HepG2 (cell line): ENCODE results near the gene INO80B. TPM values are rescaled to one million over a fixed set of nuclear protein-coding genes. Genes with fewer than 3 reads are reported as not detected.

ENCODE experiments used
- ATAC-seq: fragments of 200-7000 bp; cut with Tn5 transposase; 3 replicates; pipeline ENCODE4 v1.9.1; 2020; ENCODE audit warnings: mild to moderate bottlenecking, moderate library complexity
- BruUV-seq: library from RNA; stranded (reverse); fragments of 400-500 nt; replicated peaks from 2 replicates; lab custom pipeline; 2021; lab: Mats Ljungman, UMichigan
- CTCF ChIA-PET: fragments of 300-600 bp; formaldehyde crosslinking; extraction: SDS; loops from one replicate; lab custom pipeline; 2021; ENCODE audit warnings: low total read pairs, inconsistent platforms, low intra/inter-chr PET ratio; lab: Yijun Ruan, JAX
- POLR2A ChIA-PET: fragments of 350-600 bp; sonication (Branson Sonifier 250); formaldehyde crosslinking; loops from one replicate; lab custom pipeline; 2020; ENCODE audit warnings: antibody characterized with exemption, inconsistent platforms; lab: Yijun Ruan, JAX
- DNase-seq: peaks from one replicate; pipeline ENCODE4 v3.0.0-alpha.2; 2015; ENCODE audit warnings: low spot score
- FAIRE-seq: peaks from 3 replicates; lab custom pipeline; 2011; peaks lifted over from hg19 to GRCh38; lab: Jason Lieb, UNC
- H2AFZ ChIP-seq: one replicate; pipeline ENCODE4 v1.6.1; 2011; ENCODE audit warnings: low read length, inconsistent platforms
- H3K27ac ChIP-seq: fragments of 300-600 bp; 3 replicates; pipeline ENCODE4 v1.8.0; 2011; ENCODE audit warnings: mixed run types, mild to moderate bottlenecking, mixed read lengths, low read length, inconsistent platforms; ENCODE audit not compliant: insufficient read depth; ENCODE audit errors: extremely low read length
- H3K27me3 ChIP-seq, 2 experiments: fragments of 200-600 bp in 1 of 2; 2 replicates in 1 of 2; 3 replicates in 1 of 2; pipeline versions ENCODE4 v1.6.0 to v1.8.0; 2011; ENCODE audit warnings: low read length in 2 of 2, mild to moderate bottlenecking in 2 of 2, moderate library complexity in 2 of 2, inconsistent platforms in 1 of 2; ENCODE audit not compliant: insufficient read depth in 2 of 2, control insufficient read depth in 1 of 2
- H3K36me3 ChIP-seq, 2 experiments: fragments of 200-600 bp in 1 of 2; replicated peaks in 1 of 2; 2 replicates in 1 of 2; 3 replicates in 1 of 2; pipeline versions ENCODE4 v1.5.1 to v1.8.0; 2011; ENCODE audit warnings: low read length in 2 of 2, inconsistent platforms in 1 of 2; ENCODE audit not compliant: insufficient read depth in 2 of 2, control insufficient read depth in 1 of 2
- H3K4me1 ChIP-seq: 2 replicates; pipeline ENCODE4 v1.5.1; 2012; ENCODE audit warnings: low read length, inconsistent platforms; ENCODE audit not compliant: insufficient read depth
- H3K4me2 ChIP-seq: 2 replicates; pipeline ENCODE4 v1.6.0; 2011; ENCODE audit warnings: low read depth, low read length, inconsistent platforms
- H3K4me3 ChIP-seq, 3 experiments: fragments of 200-600 bp in 1 of 3; sonication (generic), shearing (Covaris generic) in 1 of 3; replicated peaks in 1 of 3; 2 replicates each; pipeline ENCODE4 v1.5.1; 2011 to 2016; ENCODE audit warnings: low read length in 3 of 3, inconsistent platforms in 2 of 3, low read depth in 2 of 3, mild to moderate bottlenecking in 2 of 3, control low read depth in 1 of 3, mixed read lengths in 1 of 3; ENCODE audit not compliant: insufficient read depth in 1 of 3
- H3K79me2 ChIP-seq: one replicate; pipeline ENCODE4 v1.6.1; 2011; ENCODE audit warnings: low read length, inconsistent platforms; ENCODE audit not compliant: insufficient read depth
- H3K9ac ChIP-seq: 2 replicates; pipeline ENCODE4 v1.6.0; 2011; ENCODE audit warnings: mild to moderate bottlenecking, low read depth, low read length, inconsistent platforms; ENCODE audit not compliant: insufficient read depth
- H3K9me3 ChIP-seq: 2 replicates; pipeline ENCODE4 v1.5.1; 2012; ENCODE audit warnings: mild to moderate bottlenecking, low read length
- H4K20me1 ChIP-seq: 2 replicates; pipeline ENCODE4 v1.6.0; 2011; ENCODE audit warnings: inconsistent platforms, mild to moderate bottlenecking, low read length, moderate library complexity; ENCODE audit not compliant: insufficient read depth
- FOXC1 ChIP-seq: sonication (generic); formaldehyde crosslinking; IDR thresholded peaks from 2 replicates; pipeline ENCODE4 v1.8.0; 2022; ENCODE audit warnings: mild to moderate bottlenecking, missing genetic modification reagents, borderline replicate concordance
- FOXK2 ChIP-seq: fragments of 450-650 bp; IDR thresholded peaks from 2 replicates; pipeline ENCODE4 v1.6.1; 2016
- FOXP1 ChIP-seq, 2 experiments: fragments of 450-650 bp in 1 of 2; IDR thresholded peaks; 2 replicates each; pipeline ENCODE4 v1.6.1; 2017 to 2018; ENCODE audit warnings: antibody characterized with exemption in 1 of 2
- GATAD1 ChIP-seq: IDR thresholded peaks from 2 replicates; pipeline ENCODE4 v1.6.1; 2016; ENCODE audit warnings: missing genetic modification reagents, missing compliant biosample characterization
- GFI1 ChIP-seq: sonication (generic); formaldehyde crosslinking; IDR thresholded peaks from 2 replicates; pipeline ENCODE4 v1.5.0; 2020; ENCODE audit warnings: missing genetic modification reagents, mild to moderate bottlenecking, borderline replicate concordance
- GLI4 ChIP-seq: sonication (generic); formaldehyde crosslinking; IDR thresholded peaks from 2 replicates; pipeline ENCODE4 v1.5.1; 2020; ENCODE audit warnings: missing genetic modification reagents, mild to moderate bottlenecking, moderate library complexity, borderline replicate concordance
- GMEB1 ChIP-seq: sonication (generic); formaldehyde crosslinking; IDR thresholded peaks from 2 replicates; pipeline ENCODE4 v1.5.1; 2020; ENCODE audit warnings: missing genetic modification reagents, mild to moderate bottlenecking, borderline replicate concordance
- IKZF5 ChIP-seq: IDR thresholded peaks from 2 replicates; pipeline ENCODE4 v1.6.1; 2018; ENCODE audit warnings: missing genetic modification reagents, mild to moderate bottlenecking, missing compliant biosample characterization
- MTA1 ChIP-seq: sonication (generic); formaldehyde crosslinking; IDR thresholded peaks from 2 replicates; pipeline ENCODE4 v1.4.0; 2020; ENCODE audit warnings: missing genetic modification reagents, mild to moderate bottlenecking, borderline replicate concordance
- NFIC ChIP-seq: IDR thresholded peaks from 2 replicates; pipeline ENCODE4 v1.6.1; 2012; ENCODE audit warnings: mild to moderate bottlenecking, low read length, inconsistent platforms
- NR2F6 ChIP-seq, 2 experiments: IDR thresholded peaks; 2 replicates each; pipeline ENCODE4 v1.6.1; 2016; ENCODE audit warnings: antibody characterized with exemption in 1 of 2, mild to moderate bottlenecking in 1 of 2
- TCF7L2 ChIP-seq: IDR thresholded peaks from 2 replicates; pipeline ENCODE4 v1.6.1; 2011; ENCODE audit warnings: mild to moderate bottlenecking, low read depth, low read length, moderate library complexity
- ZBTB39 ChIP-seq: sonication (generic); formaldehyde crosslinking; IDR thresholded peaks from 2 replicates; pipeline ENCODE4 v1.5.0; 2020; ENCODE audit warnings: missing genetic modification reagents
- ZMAT3 ChIP-seq: sonication (generic); formaldehyde crosslinking; conservative IDR thresholded peaks from 2 replicates; pipeline ENCODE4 v1.7.0; 2021; ENCODE audit warnings: missing genetic modification reagents
- ZNF180 ChIP-seq: sonication (generic); formaldehyde crosslinking; IDR thresholded peaks from 2 replicates; pipeline ENCODE4 v1.4.0; 2020; ENCODE audit warnings: low read depth, missing genetic modification reagents, borderline replicate concordance
- ZNF598 ChIP-seq: sonication (generic); formaldehyde crosslinking; IDR thresholded peaks from 2 replicates; pipeline ENCODE4 v1.5.1; 2020; ENCODE audit warnings: mild to moderate bottlenecking, missing genetic modification reagents, borderline replicate concordance
- ZNF674 ChIP-seq: sonication (generic); formaldehyde crosslinking; IDR thresholded peaks from 2 replicates; pipeline ENCODE4 v1.5.0; 2020; ENCODE audit warnings: low read depth, mild to moderate bottlenecking, missing genetic modification reagents
- ZNF772 ChIP-seq: sonication (generic); formaldehyde crosslinking; IDR thresholded peaks from 2 replicates; pipeline ENCODE4 v1.5.0; 2020; ENCODE audit warnings: mild to moderate bottlenecking, missing genetic modification reagents
- ZSCAN31 ChIP-seq: sonication (generic); formaldehyde crosslinking; IDR thresholded peaks from 2 replicates; pipeline ENCODE4 v1.5.0; 2020; ENCODE audit warnings: low read depth, mild to moderate bottlenecking, missing genetic modification reagents
- WGBS: methylation state at CpG from one replicate; pipeline ENCODE4 v1.1.6; 2017; ENCODE audit warnings: low lambda C conversion rate; 5-methylcytosine and 5-hydroxymethylcytosine counted together
- in situ Hi-C: cut with HindIII; loops from 2 replicates; pipeline ENCODE4 v1.10.0; 2017; ENCODE audit warnings: low pct_unique_long_range_greater_than_20kb; ENCODE audit not compliant: extremely low pct_ligation_motif_present
- intact Hi-C: fragments of 100-400 bp; cut with micrococcal nuclease; formaldehyde crosslinking; loops from one replicate; pipeline ENCODE4 v1.10.0; 2022; ENCODE audit not compliant: unreplicated experiment
- polyA plus RNA-seq, 8 experiments: library from polyadenylated mRNA; depleted of rRNA in 3 of 8; stranded (reverse) in 7 of 8; unstranded in 1 of 8; fragments of >200 nt; fragmentation: Illumina TruSeq in 4 of 8; extraction: Trizol in 4 of 8; gene quantifications; 2 replicates each; pipeline versions ENCODE4 v1.2.1 to v1.2.3, GENCODE V29; 2011 to 2016; ENCODE audit warnings: low read depth in 4 of 8, missing spikeins in 1 of 8, mixed read lengths in 1 of 8; ENCODE audit not compliant: insufficient read depth in 1 of 8
- total RNA-seq, 5 experiments: library from RNA; depleted of rRNA; stranded (reverse); fragments of >200 nt; fragmentation: Illumina TruSeq; extraction: Trizol; gene quantifications; 2 replicates each; pipeline ENCODE4 v1.2.3, GENCODE V29; 2016; ENCODE audit warnings: low read depth in 1 of 5

Gene INO80B
- total and polyA plus RNA-seq, 2 of the 13 experiments (the other 11 are each of a cell fraction or from before 2014, with no cell fraction given) = 6.2 to 14.5 TPM

GRCh38 chr2:74421221-74421870 is 33.5 kb upstream of the INO80B start, which contains the start of the genes C2orf81 and WDR54:
C2orf81 (minus strand) TSS chr2:74421619; CDS start chr2:74421560, 59 bp downstream.
WDR54 (plus strand) TSS chr2:74421730; CDS start chr2:74422154, 424 bp downstream.
- intact Hi-C loops = no loop called here
- no peak within 1 kb of the TSS for H2AFZ ChIP-seq
- ChIA-PET CTCF (interaction anchor here (0.9 kb wide), 1 partner anchor 19 kb away, joined by 3 read pairs; no protein-coding TSS in a partner anchor), POLR2A (interaction anchor here (0.8 to 2.4 kb wide), 5 partner anchors 8 to 61 kb away, joined by 3 to 16 read pairs (median 6); partner anchors contain the start of genes CCDC142, TTC31 and WBP1)
- peak within 1 kb of the TSS; percentile 50 to 75 (median 54) for H3K4me3 ChIP-seq
- peak within 1 kb of the TSS; percentile 27; the same call in 1 of the 2 replicates for H3K9ac ChIP-seq
- in situ Hi-C loops = no loop called here
- peaks cover 15% of the 10 kb centered on the region; the same call in 1 of the 2 replicates for H4K20me1 ChIP-seq
- H3K9me3 ChIP-seq = no peaks in the 10 kb centered on the region
- no peak within 1 kb of the TSS for H3K27ac ChIP-seq
- FAIRE-seq (no peak), DNase-seq (peak; percentile 75), ATAC-seq (peak; percentile 78)
- peaks cover 4 to 15% of the 10 kb centered on the region in 2 experiments; a peak in 4 of 5 replicates for H3K36me3 ChIP-seq
- no TSS peak for BruUV-seq
- peak within 1 kb of the TSS; percentile 99 for H3K4me2 ChIP-seq
- H3K27me3 ChIP-seq = peaks cover 0 to 7% of the 10 kb centered on the region in 2 experiments; a peak in 2 of 5 replicates
- H3K79me2 ChIP-seq = no peaks in the 10 kb centered on the region
- WGBS = 4% methylated on average over 21 of the region's 57 CpGs
- peaks cover 54% of the 10 kb centered on the region for H3K4me1 ChIP-seq
- TF ChIP-seq FOXP1 (IDR thresholded peaks at IDR 0.05) (no peak), FOXP1 (CRISPR knock-in tag; IDR thresholded peaks at IDR 0.05) (no peak), NFIC (no peak), NR2F6 (IDR thresholded peaks at IDR 0.05) (no peak), NR2F6 (CRISPR knock-in tag; IDR thresholded peaks at IDR 0.05) (peak; percentile 9; the same call in 1 of the 2 replicates), GFI1 (CRISPR knock-in tag) (peak; percentile 72), FOXC1 (CRISPR knock-in tag) (peak; percentile 81; the same call in 1 of the 2 replicates), ZSCAN31 (CRISPR knock-in tag) (peak; percentile 62; the same call in 1 of the 2 replicates), GLI4 (CRISPR knock-in tag) (no peak), MTA1 (no peak; the same call in 1 of the 2 replicates), FOXK2 (no peak), ZNF772 (CRISPR knock-in tag) (peak; percentile 59; the same call in 1 of the 2 replicates), ZMAT3 (CRISPR knock-in tag) (no peak; the same call in 1 of the 2 replicates), GATAD1 (CRISPR knock-in tag) (0 out of 2 replicates have a peak, but pooled peaks have one; percentile 26), IKZF5 (CRISPR knock-in tag) (peak; percentile 40; the same call in 1 of the 2 replicates), GMEB1 (CRISPR knock-in tag) (peak; percentile 98), ZNF674 (CRISPR knock-in tag) (no peak), ZBTB39 (no peak), ZNF180 (no peak), ZNF598 (CRISPR knock-in tag) (0 out of 2 replicates have a peak, but pooled peaks have one; percentile 57), TCF7L2 (no peak)
